Measurements from ENCODE around the gene SNTG2.

The SNTG2 gene

GRCh38 chr2:1297372-1298159 lies 346.9 kb downstream of the SNTG2 start:
- DNase-seq = no peak

GRCh38 chr2:1299043-1299442 lies 348.4 kb downstream of the SNTG2 start:
- no peak for DNase-seq

GRCh38 chr2:1300284-1300683 lies 349.6 kb downstream of the SNTG2 start:
- no peak for DNase-seq

- no peak for DNase-seq
These were observed 350.4 kb downstream of the SNTG2 start for GRCh38 chr2:1301056-1301455.

- no peak for DNase-seq
These were observed 354.8 kb downstream of the SNTG2 start for GRCh38 chr2:1305342-1306013.

GRCh38 chr2:1306014-1306686 lies 355.5 kb downstream of the SNTG2 start:
- DNase-seq = no peak

- no peak for DNase-seq
These were observed 356.3 kb downstream of the SNTG2 start for GRCh38 chr2:1306687-1307516.

- no peak for DNase-seq
These were observed 357.0 kb downstream of the SNTG2 start for GRCh38 chr2:1307670-1308069.

- no peak for DNase-seq
These were observed 358.0 kb downstream of the SNTG2 start for GRCh38 chr2:1308678-1309077.

- DNase-seq = no peak
These were observed 358.9 kb downstream of the SNTG2 start for GRCh38 chr2:1309507-1309906.

GRCh38 chr2:1310202-1310601 lies 359.6 kb downstream of the SNTG2 start:
- DNase-seq = no peak

- DNase-seq = no peak
These were observed 360.2 kb downstream of the SNTG2 start for GRCh38 chr2:1310866-1311265.

GRCh38 chr2:1313240-1313924 lies 362.7 kb downstream of the SNTG2 start:
- DNase-seq = no peak

GRCh38 chr2:1314254-1314653 lies 363.6 kb downstream of the SNTG2 start:
- DNase-seq = no peak

GRCh38 chr2:1318366-1319009 lies 367.8 kb downstream of the SNTG2 start:
- DNase-seq = no peak

GRCh38 chr2:1319393-1319792 lies 368.7 kb downstream of the SNTG2 start:
- DNase-seq = no peak

- no peak for DNase-seq
These were observed 370.7 kb downstream of the SNTG2 start for GRCh38 chr2:1321321-1321720.

- DNase-seq = no peak
These were observed 374.2 kb downstream of the SNTG2 start for GRCh38 chr2:1324884-1325283.

- no peak for DNase-seq
These were observed 378.0 kb downstream of the SNTG2 start for GRCh38 chr2:1328684-1329083.

- DNase-seq = no peak
These were observed 388.9 kb downstream of the SNTG2 start for GRCh38 chr2:1339388-1340140.

GRCh38 chr2:1340141-1340512 lies 389.5 kb downstream of the SNTG2 start:
- no peak for DNase-seq

Data from NCI-H1694 (cell line).